Karpas-422 (cell line): ENCODE data around the gene AP2M1. TPM values are rescaled to one million over a fixed set of nuclear protein-coding genes. Genes with fewer than 3 reads are reported as not detected.
A peak's percentile ranks its signal among the peaks of the same experiment; 100 is the strongest.
"Not testable (repeated sequence)": the region's sequence is repeated elsewhere in the genome, so short reads cannot be mapped to it uniquely, and the experiment has no call there.

Experiments
- DNase-seq: peaks from one replicate; pipeline ENCODE4 v3.0.0-alpha.2; 2015
- H2AFZ ChIP-seq: fragments of 200-600 bp; sonication (generic); 2 replicates; pipeline ENCODE4 v1.6.1; 2014; ENCODE audit warnings: antibody characterized with exemption, low read length, mixed read lengths
- H3K27ac ChIP-seq: fragments of 200-600 bp; sonication (generic); 2 replicates; pipeline ENCODE4 v1.5.1; 2014; ENCODE audit warnings: mild to moderate bottlenecking, low read length, moderate library complexity
- H3K27me3 ChIP-seq: fragments of 200-600 bp; sonication (generic); 2 replicates; pipeline ENCODE4 v1.6.1; 2014; ENCODE audit warnings: low read length, mixed read lengths
- H3K36me3 ChIP-seq: fragments of 200-600 bp; sonication (generic); 2 replicates; pipeline ENCODE4 v1.6.1; 2014; ENCODE audit warnings: low read length, mixed read lengths; ENCODE audit not compliant: insufficient read depth
- H3K4me1 ChIP-seq: fragments of 200-600 bp; sonication (generic); 2 replicates; pipeline ENCODE4 v1.6.1; 2014; ENCODE audit warnings: mild to moderate bottlenecking, low read length, mixed read lengths
- H3K4me2 ChIP-seq: fragments of 200-600 bp; sonication (generic); 2 replicates; pipeline ENCODE4 v1.6.1; 2014; ENCODE audit warnings: low read length, low read depth, mild to moderate bottlenecking; ENCODE audit not compliant: poor library complexity, severe bottlenecking
- H3K4me3 ChIP-seq: fragments of 200-600 bp; sonication (generic); 2 replicates; pipeline ENCODE4 v1.5.1; 2014; ENCODE audit warnings: mild to moderate bottlenecking, antibody characterized with exemption, low read length, mixed read lengths
- H3K79me2 ChIP-seq: fragments of 200-600 bp; sonication (generic); 2 replicates; pipeline ENCODE4 v1.6.1; 2014; ENCODE audit warnings: mild to moderate bottlenecking, low read length, mixed read lengths
- H3K9ac ChIP-seq: fragments of 200-600 bp; sonication (generic); 2 replicates; pipeline ENCODE4 v1.6.0; 2014; ENCODE audit warnings: low read length
- H3K9me2 ChIP-seq: fragments of 200-600 bp; sonication (generic), shearing (Covaris generic); replicated peaks from 2 replicates; pipeline ENCODE4 v1.6.0; 2014; ENCODE audit warnings: mild to moderate bottlenecking, low read length, moderate library complexity; ENCODE audit not compliant: insufficient read depth
- H3K9me3 ChIP-seq: fragments of 300-700, 200-600 bp; sonication (generic); 2 replicates; pipeline ENCODE4 v1.6.1; 2014; ENCODE audit warnings: low read length, mixed read lengths
- H4K20me1 ChIP-seq: fragments of 200-600 bp; sonication (generic); 2 replicates; pipeline ENCODE4 v1.6.1; 2014; ENCODE audit warnings: mild to moderate bottlenecking, antibody characterized with exemption, low read length, low read depth; ENCODE audit not compliant: insufficient read depth
- total RNA-seq: library from RNA; depleted of rRNA; stranded (reverse); fragments of >200 nt; shearing (Covaris generic); gene quantifications from 2 replicates; pipeline ENCODE4 v1.2.3, GENCODE V29; 2014; ENCODE audit warnings: low replicate concordance

The AP2M1 gene
- total RNA-seq, 1 experiment from 2014 or later, result 212 TPM

GRCh38 chr3:184149123-184149522, 25.5 kb upstream of the AP2M1 start:
- Histone ChIP-seq H3K9me2 (no peaks in the 10 kb centered on the region), H3K79me2 (no peaks in the 10 kb centered on the region), H3K27ac (no peak overlapping the region), H3K9me3 (no peaks in the 10 kb centered on the region), H3K4me1 (no peaks in the 10 kb centered on the region), H3K36me3 (peaks cover 14% of the 10 kb centered on the region), H4K20me1 (no peaks in the 10 kb centered on the region), H2AFZ (no peak overlapping the region), H3K4me2 (no peak overlapping the region), H3K9ac (no peak overlapping the region), H3K4me3 (no peak overlapping the region), H3K27me3 (no peaks in the 10 kb centered on the region)
- DNase-seq, result no peak

GRCh38 chr3:184149770-184150169, 24.9 kb upstream of the AP2M1 start:
- H3K4me2 ChIP-seq, H3K27me3 ChIP-seq, H3K79me2 ChIP-seq, H4K20me1 ChIP-seq, H3K4me1 ChIP-seq, H3K4me3 ChIP-seq, H3K9ac ChIP-seq, H2AFZ ChIP-seq, H3K36me3 ChIP-seq, DNase-seq, H3K9me2 ChIP-seq, H3K9me3 ChIP-seq, H3K27ac ChIP-seq: not testable (repeated sequence)

GRCh38 chr3:184154885-184155643, 19.6 kb upstream of the AP2M1 start, which contains the start of gene DVL3:
TSS of gene DVL3 (plus strand) at chr3:184155377. CDS start at chr3:184155636, 259 bp downstream.
- H3K4me3 ChIP-seq, result peak within 1 kb of the TSS; percentile 78
- peak within 1 kb of the TSS; percentile 99 for H2AFZ ChIP-seq
- H3K9me2 ChIP-seq, result no peaks in the 10 kb centered on the region
- H3K36me3 ChIP-seq, result no peaks in the 10 kb centered on the region
- H3K27me3 ChIP-seq, result no peaks in the 10 kb centered on the region
- H3K4me2 ChIP-seq, result peak within 1 kb of the TSS; percentile 84
- H3K9me3 ChIP-seq, result no peaks in the 10 kb centered on the region
- DNase-seq, result peak; percentile 76
- peaks cover 11% of the 10 kb centered on the region; the same call in 1 of the 2 replicates for H4K20me1 ChIP-seq
- H3K79me2 ChIP-seq, result peaks cover 37% of the 10 kb centered on the region
- H3K27ac ChIP-seq, result peak within 1 kb of the TSS; percentile 24; the same call in 1 of the 2 replicates
- H3K4me1 ChIP-seq, result peaks cover 18% of the 10 kb centered on the region
- H3K9ac ChIP-seq, result peak within 1 kb of the TSS; percentile 90

- Histone ChIP-seq H3K9me3 (no peaks in the 10 kb centered on the region), H3K9me2 (no peaks in the 10 kb centered on the region), H4K20me1 (peaks cover 15% of the 10 kb centered on the region; the same call in 1 of the 2 replicates), H3K27ac (peak overlapping the region; percentile 24; the same call in 1 of the 2 replicates), H2AFZ (peak overlapping the region; percentile 91), H3K79me2 (peaks cover 45% of the 10 kb centered on the region), H3K4me2 (peak overlapping the region; percentile 84), H3K4me3 (peak overlapping the region; percentile 78), H3K36me3 (no peaks in the 10 kb centered on the region), H3K27me3 (no peaks in the 10 kb centered on the region), H3K4me1 (peaks cover 18% of the 10 kb centered on the region), H3K9ac (peak overlapping the region; percentile 90)
- DNase-seq, result peak; percentile 85
Observed at GRCh38 chr3:184155644-184156521, 18.8 kb upstream of the AP2M1 start.

- 0 out of 2 replicates have a peak overlapping the region, but pooled peaks have one; percentile 24 for H3K27ac ChIP-seq
- H3K9me2 ChIP-seq, result no peaks in the 10 kb centered on the region
- no peaks in the 10 kb centered on the region for H3K9me3 ChIP-seq
- peak; percentile 56 for DNase-seq
- H3K79me2 ChIP-seq, result peaks cover 50% of the 10 kb centered on the region
- peaks cover 18% of the 10 kb centered on the region for H3K4me1 ChIP-seq
- H3K4me2 ChIP-seq, result peak overlapping the region; percentile 84
- H3K4me3 ChIP-seq, result peak overlapping the region; percentile 78
- peak overlapping the region; percentile 90 for H3K9ac ChIP-seq
- no peaks in the 10 kb centered on the region for H3K36me3 ChIP-seq
- H2AFZ ChIP-seq, result no peak overlapping the region
- peaks cover 15% of the 10 kb centered on the region; the same call in 1 of the 2 replicates for H4K20me1 ChIP-seq
- no peaks in the 10 kb centered on the region for H3K27me3 ChIP-seq
Observed at GRCh38 chr3:184156522-184156955, 18.1 kb upstream of the AP2M1 start.

- H3K36me3 ChIP-seq, result no peaks in the 10 kb centered on the region
- peak overlapping the region; percentile 78 for H3K4me3 ChIP-seq
- H4K20me1 ChIP-seq, result peaks cover 19% of the 10 kb centered on the region; the same call in 1 of the 2 replicates
- DNase-seq, result no peak
- H3K27ac ChIP-seq, result no peak overlapping the region
- peaks cover 18% of the 10 kb centered on the region for H3K4me1 ChIP-seq
- peak overlapping the region; percentile 84 for H3K4me2 ChIP-seq
- peak overlapping the region; percentile 90 for H3K9ac ChIP-seq
- no peaks in the 10 kb centered on the region for H3K27me3 ChIP-seq
- H3K79me2 ChIP-seq, result peaks cover 56% of the 10 kb centered on the region
- H3K9me3 ChIP-seq, result no peaks in the 10 kb centered on the region
- no peak overlapping the region for H2AFZ ChIP-seq
- H3K9me2 ChIP-seq, result no peaks in the 10 kb centered on the region
Observed at GRCh38 chr3:184157206-184157605, 17.4 kb upstream of the AP2M1 start.

GRCh38 chr3:184158404-184158803, 16.3 kb upstream of the AP2M1 start:
- H3K4me1 ChIP-seq, result peaks cover 18% of the 10 kb centered on the region
- peaks cover 19% of the 10 kb centered on the region; the same call in 1 of the 2 replicates for H4K20me1 ChIP-seq

GRCh38 chr3:184160456-184160855, 14.2 kb upstream of the AP2M1 start:
- no peaks in the 10 kb centered on the region for H3K9me2 ChIP-seq
- H3K36me3 ChIP-seq, result peaks cover 7% of the 10 kb centered on the region
- H4K20me1 ChIP-seq, result peaks cover 23% of the 10 kb centered on the region; the same call in 1 of the 2 replicates
- H3K9ac ChIP-seq, result no peak overlapping the region
- H3K9me3 ChIP-seq, result no peaks in the 10 kb centered on the region
- no peak for DNase-seq
- H3K79me2 ChIP-seq, result peaks cover 68% of the 10 kb centered on the region
- no peak overlapping the region for H3K4me3 ChIP-seq
- H3K27ac ChIP-seq, result no peak overlapping the region
- no peaks in the 10 kb centered on the region for H3K27me3 ChIP-seq
- no peak overlapping the region for H2AFZ ChIP-seq
- peaks cover 15% of the 10 kb centered on the region for H3K4me1 ChIP-seq
- no peak overlapping the region for H3K4me2 ChIP-seq

More at GRCh38 chr3:184158404-184158803, 16.3 kb upstream of the AP2M1 start:
- no peak for DNase-seq
- Histone ChIP-seq H3K4me2 (no peak overlapping the region), H3K36me3 (no peaks in the 10 kb centered on the region), H3K4me3 (no peak overlapping the region), H3K9ac (no peak overlapping the region), H3K79me2 (peaks cover 62% of the 10 kb centered on the region), H2AFZ (no peak overlapping the region), H3K27me3 (no peaks in the 10 kb centered on the region), H3K9me2 (no peaks in the 10 kb centered on the region), H3K27ac (no peak overlapping the region), H3K9me3 (no peaks in the 10 kb centered on the region)
